Left ventricle myocardium inferior (tissue), 1 donor: ENCODE data around the gene CHI3L1. TPM values are rescaled to one million over a fixed set of nuclear protein-coding genes. Genes with fewer than 3 reads are reported as not detected.

Experiments
- DNase-seq: peaks from one replicate; pipeline ENCODE4 v3.0.0-alpha.2; 2020
- H3K27ac ChIP-seq: fragments of 200-600 bp; replicated peaks from 2 replicates; pipeline ENCODE4 v1.8.0; 2021
- H3K27me3 ChIP-seq: fragments of 200-600 bp; 2 replicates; pipeline ENCODE4 v1.8.0; 2021; ENCODE audit warnings: low read depth
- H3K36me3 ChIP-seq: fragments of 200-600 bp; 2 replicates; pipeline ENCODE4 v1.8.0; 2021
- H3K4me1 ChIP-seq: fragments of 200-600 bp; 2 replicates; pipeline ENCODE4 v1.8.0; 2021
- H3K4me3 ChIP-seq: fragments of 200-600 bp; 2 replicates; pipeline ENCODE4 v1.8.0; 2021; ENCODE audit warnings: mild to moderate bottlenecking, moderate library complexity
- H3K9me3 ChIP-seq: fragments of 200-600 bp; replicated peaks from 2 replicates; pipeline ENCODE4 v1.8.0; 2021
- intact Hi-C: fragments of 100-400 bp; cut with micrococcal nuclease; formaldehyde crosslinking; loops from one replicate; pipeline ENCODE4 v1.11.0; 2022
- total RNA-seq: library from RNA; stranded (reverse); fragmentation: NEBNext Ultra II Directional; extraction: Animal tissue kit (Norgen Biotek cat#: 25700); gene quantifications from one replicate; pipeline ENCODE4 v1.2.1, GENCODE V29; 2021
- TF ChIP-seq, protein P1 (sequence below): fragments of 200-600 bp; IDR thresholded peaks from 2 replicates; pipeline ENCODE4 v1.8.0; 2021; ENCODE audit warnings: antibody characterized with exemption, mild to moderate bottlenecking, borderline replicate concordance
- donor health status: DM: no; HTN: yes; CAD: no; lungs with severe emphysema.

Gene CHI3L1
- total RNA-seq, 1 donor from 2014 or later = not detected

DNA sequence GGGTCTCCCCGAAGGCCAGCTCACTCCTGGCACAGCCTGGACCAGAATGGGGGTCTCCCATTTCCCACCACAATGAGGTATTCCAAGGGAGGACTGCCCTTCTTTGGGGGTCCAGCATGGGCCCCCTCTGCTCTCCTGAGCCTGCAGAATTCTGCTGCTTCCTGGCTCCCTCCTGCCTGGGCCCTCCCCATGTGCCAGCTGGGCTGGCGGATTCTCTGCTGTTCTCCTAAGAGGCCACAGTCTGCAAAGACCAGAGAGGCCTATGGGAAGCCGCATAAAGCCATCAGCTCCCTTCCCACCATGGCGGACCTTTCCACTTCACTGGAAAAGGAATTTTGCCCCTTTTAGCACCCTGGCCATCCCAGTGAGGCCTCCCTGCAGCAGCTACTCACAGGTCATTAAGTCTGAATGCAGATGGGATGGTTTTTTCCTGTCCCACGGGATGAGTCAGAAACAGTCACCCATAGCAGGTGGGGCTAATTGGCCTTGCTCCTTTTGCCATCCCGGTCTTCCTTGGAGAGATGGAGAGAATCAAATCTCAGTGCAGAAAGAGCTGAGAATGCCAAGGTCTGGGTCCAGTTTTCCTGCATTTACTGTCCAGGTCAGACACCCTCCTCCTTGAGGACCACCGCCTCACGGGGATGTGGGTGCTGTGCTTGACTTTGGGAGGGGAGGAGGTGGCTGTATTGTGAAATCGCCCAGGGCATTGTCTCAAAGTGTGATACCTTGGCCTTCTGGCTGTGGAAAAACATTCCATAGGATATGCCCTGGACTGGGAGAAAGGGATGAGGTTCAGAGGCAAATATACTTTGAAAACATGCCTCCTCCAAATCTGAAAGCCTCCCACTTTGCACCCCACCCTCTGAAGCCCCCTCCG is 34.1 kb downstream of the CHI3L1 start:
- intact Hi-C loops = no loop called here
- H3K4me3 ChIP-seq = no peak overlapping the region
- no peak overlapping the region for H3K27ac ChIP-seq
- TF ChIP-seq, protein P1, sequence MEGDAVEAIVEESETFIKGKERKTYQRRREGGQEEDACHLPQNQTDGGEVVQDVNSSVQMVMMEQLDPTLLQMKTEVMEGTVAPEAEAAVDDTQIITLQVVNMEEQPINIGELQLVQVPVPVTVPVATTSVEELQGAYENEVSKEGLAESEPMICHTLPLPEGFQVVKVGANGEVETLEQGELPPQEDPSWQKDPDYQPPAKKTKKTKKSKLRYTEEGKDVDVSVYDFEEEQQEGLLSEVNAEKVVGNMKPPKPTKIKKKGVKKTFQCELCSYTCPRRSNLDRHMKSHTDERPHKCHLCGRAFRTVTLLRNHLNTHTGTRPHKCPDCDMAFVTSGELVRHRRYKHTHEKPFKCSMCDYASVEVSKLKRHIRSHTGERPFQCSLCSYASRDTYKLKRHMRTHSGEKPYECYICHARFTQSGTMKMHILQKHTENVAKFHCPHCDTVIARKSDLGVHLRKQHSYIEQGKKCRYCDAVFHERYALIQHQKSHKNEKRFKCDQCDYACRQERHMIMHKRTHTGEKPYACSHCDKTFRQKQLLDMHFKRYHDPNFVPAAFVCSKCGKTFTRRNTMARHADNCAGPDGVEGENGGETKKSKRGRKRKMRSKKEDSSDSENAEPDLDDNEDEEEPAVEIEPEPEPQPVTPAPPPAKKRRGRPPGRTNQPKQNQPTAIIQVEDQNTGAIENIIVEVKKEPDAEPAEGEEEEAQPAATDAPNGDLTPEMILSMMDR = no peak
- peaks cover 30% of the 10 kb centered on the region for H3K4me1 ChIP-seq
- H3K9me3 ChIP-seq = no peaks in the 10 kb centered on the region
- H3K36me3 ChIP-seq = no peaks in the 10 kb centered on the region
- H3K27me3 ChIP-seq = no peaks in the 10 kb centered on the region
- no peak for DNase-seq

DNA sequence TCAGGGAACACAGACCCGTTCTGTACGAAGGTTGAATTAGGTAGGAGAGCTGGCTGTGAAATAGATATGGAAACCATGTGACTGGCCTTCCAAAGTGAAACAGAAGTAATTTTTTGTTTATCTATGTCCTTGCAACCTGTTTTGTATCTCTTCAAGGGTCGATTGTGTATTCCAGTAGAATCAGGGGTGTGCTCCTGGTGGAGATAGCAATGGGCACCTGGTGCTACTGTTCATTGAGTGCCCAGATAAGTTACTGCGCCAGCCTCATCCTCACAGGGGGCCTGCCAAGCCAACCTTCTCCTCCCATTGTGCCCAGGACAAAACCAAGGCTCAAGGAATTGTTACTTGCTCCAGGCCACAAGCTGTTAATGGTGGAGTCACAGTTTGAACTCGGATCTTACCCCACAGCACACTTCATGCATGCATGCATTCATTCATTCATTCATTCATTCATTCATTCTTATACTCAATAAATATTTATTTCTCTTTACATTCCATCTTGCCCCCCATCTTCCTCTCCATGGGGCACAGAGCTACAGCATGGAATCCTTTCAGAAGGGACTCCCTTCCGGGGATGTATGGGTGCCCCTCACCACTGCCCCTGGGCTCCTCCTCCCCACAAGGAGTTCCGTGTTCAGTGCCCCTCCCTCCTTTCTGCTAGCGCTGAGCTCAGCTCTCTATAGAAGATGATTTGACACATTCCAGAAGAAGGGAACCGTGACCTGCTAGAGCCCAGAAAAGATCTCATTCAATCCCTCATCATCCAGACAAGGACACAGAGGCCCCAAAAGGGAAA is 34.9 kb downstream of the CHI3L1 start:
- H3K36me3 ChIP-seq = no peaks in the 10 kb centered on the region
- peaks cover 27% of the 10 kb centered on the region for H3K4me1 ChIP-seq
- no peaks in the 10 kb centered on the region for H3K9me3 ChIP-seq
- no peak for DNase-seq
- no peaks in the 10 kb centered on the region for H3K27me3 ChIP-seq
- intact Hi-C loops = no loop called here
- H3K27ac ChIP-seq = no peak overlapping the region
- H3K4me3 ChIP-seq = no peak overlapping the region
- TF ChIP-seq, protein P1 = no peak

DNA sequence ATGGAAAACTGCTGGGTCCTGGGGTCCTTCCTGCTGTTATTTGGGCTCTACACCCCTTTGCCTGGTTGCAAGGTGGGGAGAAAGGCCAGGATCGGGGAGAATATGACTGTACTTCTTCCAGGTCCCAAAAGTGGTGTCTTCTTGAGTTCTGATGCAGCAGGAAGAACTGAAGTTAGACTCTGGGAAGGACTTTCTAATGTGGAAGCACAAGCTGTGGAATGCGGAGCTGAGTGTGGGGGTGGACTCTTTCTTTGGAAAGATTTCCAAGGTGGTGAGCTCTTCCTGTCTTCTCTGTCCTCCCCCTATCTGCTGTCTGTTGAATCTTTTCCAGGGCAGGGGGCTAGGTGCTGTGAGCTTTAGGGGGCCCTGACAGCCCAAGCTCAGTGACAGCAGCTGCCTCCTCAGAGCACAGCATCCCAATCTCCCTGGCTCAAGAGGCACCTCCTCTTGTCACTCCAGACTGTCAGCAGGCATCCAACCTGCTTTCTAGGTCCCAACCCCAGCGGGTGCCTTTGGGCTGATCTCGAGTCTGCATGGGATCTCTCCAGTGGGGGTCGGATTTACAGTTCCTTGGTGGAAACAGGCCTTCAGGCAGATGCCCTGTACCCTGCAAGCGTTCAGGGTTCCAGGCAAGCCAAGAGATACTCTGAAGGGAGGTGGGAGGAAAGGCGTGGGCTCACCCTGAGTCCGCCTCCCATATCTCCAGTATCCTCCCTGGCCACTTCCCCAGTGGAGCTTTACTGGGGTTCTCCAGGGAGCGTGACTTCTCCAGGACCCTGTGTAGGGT is 35.8 kb downstream of the CHI3L1 start:
- no peak overlapping the region for H3K4me3 ChIP-seq
- H3K4me1 ChIP-seq = peaks cover 20% of the 10 kb centered on the region
- DNase-seq = no peak
- TF ChIP-seq, protein P1 = no peak
- no peaks in the 10 kb centered on the region for H3K27me3 ChIP-seq
- H3K36me3 ChIP-seq = no peaks in the 10 kb centered on the region
- H3K9me3 ChIP-seq = no peaks in the 10 kb centered on the region
- intact Hi-C loops = no loop called here
- no peak overlapping the region for H3K27ac ChIP-seq

DNA sequence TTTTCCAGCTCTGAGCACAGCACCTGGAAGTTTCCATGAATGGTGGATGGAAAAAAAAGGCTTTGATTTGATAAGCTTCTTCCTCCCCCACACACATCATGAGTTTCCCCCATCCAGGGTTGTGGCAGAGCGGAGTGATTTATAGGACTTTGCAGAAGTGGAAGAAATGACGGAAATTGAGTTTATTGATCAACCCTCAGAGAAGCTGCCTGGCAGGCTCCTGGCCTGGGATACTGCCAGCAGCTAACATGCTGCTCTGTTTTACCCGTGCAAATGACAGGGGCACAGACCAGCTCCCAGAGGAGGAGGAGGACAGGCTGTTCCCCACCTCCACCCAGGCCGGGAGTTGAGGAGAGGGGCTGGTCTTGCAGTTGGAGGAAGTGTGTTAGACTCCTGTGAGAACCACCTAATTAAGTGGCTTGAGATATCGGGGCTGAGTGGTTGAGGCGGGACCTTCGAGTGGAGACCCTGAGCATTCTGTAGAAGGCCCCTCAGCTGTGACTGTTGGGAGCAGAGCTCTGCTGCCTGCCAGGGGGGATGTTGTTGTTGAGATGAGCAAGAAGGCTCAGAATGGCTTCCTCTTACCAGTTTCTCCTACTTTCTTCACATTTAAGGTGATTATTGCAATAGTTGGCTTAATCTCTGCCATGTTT is 37.2 kb downstream of the CHI3L1 start:
- TF ChIP-seq, protein P1 = no peak
- H3K27ac ChIP-seq = no peak overlapping the region
- no peaks in the 10 kb centered on the region for H3K9me3 ChIP-seq
- no peak for DNase-seq
- H3K27me3 ChIP-seq = no peaks in the 10 kb centered on the region
- H3K36me3 ChIP-seq = no peaks in the 10 kb centered on the region
- H3K4me3 ChIP-seq = no peak overlapping the region
- intact Hi-C loops = no loop called here
- peaks cover 20% of the 10 kb centered on the region for H3K4me1 ChIP-seq

DNA sequence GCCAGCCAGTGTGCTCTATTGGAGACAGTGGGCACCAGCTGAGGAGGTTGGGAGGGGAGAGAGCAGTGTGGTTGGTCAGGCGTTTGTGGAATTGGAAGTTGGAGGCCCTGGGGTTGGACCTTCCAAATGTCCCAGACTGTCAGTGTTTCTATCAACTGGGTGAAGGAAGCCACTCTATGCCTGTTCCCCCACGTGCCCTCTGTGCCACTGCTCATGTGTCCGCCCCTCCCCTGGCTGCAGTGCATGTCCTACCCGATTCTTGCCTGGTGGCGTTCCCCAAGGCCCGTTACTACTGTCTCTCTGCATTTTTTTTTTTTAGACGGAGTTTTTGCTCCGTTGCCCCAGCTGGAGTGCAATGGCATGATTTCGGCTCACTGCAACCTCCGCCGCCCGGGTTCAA is 37.9 kb downstream of the CHI3L1 start:
- no peaks in the 10 kb centered on the region for H3K36me3 ChIP-seq
- DNase-seq = no peak
- H3K9me3 ChIP-seq = no peaks in the 10 kb centered on the region
- intact Hi-C loops = no loop called here
- no peak overlapping the region for H3K27ac ChIP-seq
- H3K4me3 ChIP-seq = no peak overlapping the region
- H3K27me3 ChIP-seq = no peaks in the 10 kb centered on the region
- TF ChIP-seq, protein P1 = no peak
- H3K4me1 ChIP-seq = peaks cover 19% of the 10 kb centered on the region
